KOPT-K1 (cell line): ENCODE measurements around the gene WIPF3.
"Not testable (repeated sequence)": the region's sequence is repeated elsewhere in the genome, so short reads cannot be mapped to it uniquely, and the experiment has no call there.

Source experiments
- H3K27ac ChIP-seq: fragments of 200-600 bp; sonication (generic); 2 replicates; pipeline ENCODE4 v1.5.1; 2016; ENCODE audit warnings: antibody characterized with exemption, mild to moderate bottlenecking, low read depth, low read length; ENCODE audit not compliant: poor library complexity, severe bottlenecking
- H3K36me3 ChIP-seq: fragments of 200-600 bp; sonication (generic); 2 replicates; pipeline ENCODE4 v1.5.1; 2017; ENCODE audit warnings: antibody characterized with exemption, mild to moderate bottlenecking, low read length, moderate library complexity; ENCODE audit not compliant: insufficient read depth
- H3K9me3 ChIP-seq: fragments of 200-600 bp; sonication (generic); 2 replicates; pipeline ENCODE4 v1.5.1; 2017; ENCODE audit warnings: antibody characterized with exemption, low read length, mild to moderate bottlenecking; ENCODE audit not compliant: insufficient read depth, poor library complexity, severe bottlenecking

WIPF3 gene

DNA sequence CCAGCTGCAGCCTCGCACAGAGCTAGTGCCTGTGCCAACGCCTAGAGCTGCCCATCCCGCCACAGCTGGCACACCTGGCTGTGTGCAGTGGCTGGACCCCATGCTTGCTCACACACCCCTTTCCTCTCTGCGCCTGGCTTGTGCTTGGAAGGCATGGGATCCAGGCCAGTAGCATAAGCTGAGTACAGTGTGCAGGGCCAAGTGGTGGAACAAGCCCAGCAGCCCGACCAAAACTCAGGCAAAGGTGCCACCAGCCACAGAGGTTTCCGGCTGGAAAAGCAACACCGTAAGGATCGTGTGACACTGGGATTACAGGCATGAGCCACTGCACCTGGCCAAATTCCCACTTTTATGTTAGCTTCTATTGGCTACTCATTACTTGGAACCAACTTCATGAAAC is 144.9 kb downstream of the WIPF3 start:
- Histone ChIP-seq H3K9me3 (peaks cover 27% of the 10 kb centered on the region), H3K27ac (no peak overlapping the region), H3K36me3 (no peaks in the 10 kb centered on the region)

DNA sequence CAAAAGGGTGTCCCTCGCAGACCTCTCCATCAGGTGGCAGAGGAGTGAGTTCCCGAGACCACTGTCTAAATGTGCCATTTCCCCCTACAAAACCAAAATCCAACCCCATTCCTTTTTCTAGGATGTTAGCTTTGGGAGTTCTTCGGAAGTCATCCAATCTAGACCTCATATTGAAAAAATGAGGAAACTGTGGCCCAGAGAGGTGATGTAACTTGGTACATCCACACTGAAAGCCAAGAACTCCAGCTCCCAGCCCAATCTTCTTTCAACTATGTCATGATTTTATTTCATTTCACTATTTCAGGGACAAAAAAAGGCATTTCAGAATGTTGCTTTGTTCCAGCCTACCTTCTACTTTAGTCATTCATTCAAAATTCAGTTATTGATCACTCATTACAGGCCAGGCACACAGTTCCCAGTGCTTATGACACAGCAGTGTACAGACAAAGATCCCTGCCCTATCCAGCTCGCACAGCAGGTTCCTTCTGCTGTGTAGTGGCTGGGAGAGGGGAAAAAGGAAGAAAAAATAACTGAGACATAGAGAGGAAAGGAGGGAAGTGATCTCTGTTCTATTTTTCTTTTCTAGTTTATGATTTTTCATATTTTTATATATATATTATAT is 147.5 kb downstream of the WIPF3 start:
- H3K9me3 ChIP-seq, result peaks cover 27% of the 10 kb centered on the region
- no peak overlapping the region for H3K27ac ChIP-seq
- H3K36me3 ChIP-seq, result no peaks in the 10 kb centered on the region

DNA sequence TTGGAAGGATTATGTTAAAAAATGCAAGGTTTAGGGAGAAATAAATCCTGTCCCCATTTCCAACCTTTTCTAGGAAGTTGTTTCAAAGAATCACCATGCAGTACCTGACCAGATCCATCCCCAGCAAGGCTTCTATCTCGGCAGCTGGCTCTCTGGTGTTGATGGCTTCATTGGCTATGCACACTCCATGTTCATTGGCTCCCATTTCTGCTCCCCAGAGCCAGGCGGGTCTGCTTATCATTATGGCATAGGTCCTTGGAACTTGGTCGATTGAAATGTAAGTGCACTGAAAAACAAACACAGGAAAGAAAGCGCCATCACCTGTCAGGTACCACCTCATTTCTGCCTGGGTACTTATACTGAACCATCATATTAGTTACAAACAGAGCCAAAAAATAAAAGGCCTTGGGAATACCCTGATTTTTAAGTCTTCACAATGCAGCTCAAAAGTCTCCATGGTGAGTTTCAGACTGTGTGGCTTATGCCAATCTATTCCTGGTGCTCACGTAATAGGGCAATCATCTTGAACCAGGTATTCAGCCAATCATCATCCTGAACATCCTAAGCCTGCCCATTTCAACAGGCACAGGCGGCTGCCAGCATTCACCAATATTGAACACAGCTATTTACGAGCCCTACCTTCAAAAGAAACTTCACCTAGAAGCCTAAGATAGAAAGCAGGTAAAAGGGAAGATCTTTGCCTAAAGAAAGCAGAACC is 148.9 kb downstream of the WIPF3 start:
- peaks cover 18% of the 10 kb centered on the region for H3K9me3 ChIP-seq
- no peaks in the 10 kb centered on the region for H3K36me3 ChIP-seq
- H3K27ac ChIP-seq, result no peak overlapping the region

DNA sequence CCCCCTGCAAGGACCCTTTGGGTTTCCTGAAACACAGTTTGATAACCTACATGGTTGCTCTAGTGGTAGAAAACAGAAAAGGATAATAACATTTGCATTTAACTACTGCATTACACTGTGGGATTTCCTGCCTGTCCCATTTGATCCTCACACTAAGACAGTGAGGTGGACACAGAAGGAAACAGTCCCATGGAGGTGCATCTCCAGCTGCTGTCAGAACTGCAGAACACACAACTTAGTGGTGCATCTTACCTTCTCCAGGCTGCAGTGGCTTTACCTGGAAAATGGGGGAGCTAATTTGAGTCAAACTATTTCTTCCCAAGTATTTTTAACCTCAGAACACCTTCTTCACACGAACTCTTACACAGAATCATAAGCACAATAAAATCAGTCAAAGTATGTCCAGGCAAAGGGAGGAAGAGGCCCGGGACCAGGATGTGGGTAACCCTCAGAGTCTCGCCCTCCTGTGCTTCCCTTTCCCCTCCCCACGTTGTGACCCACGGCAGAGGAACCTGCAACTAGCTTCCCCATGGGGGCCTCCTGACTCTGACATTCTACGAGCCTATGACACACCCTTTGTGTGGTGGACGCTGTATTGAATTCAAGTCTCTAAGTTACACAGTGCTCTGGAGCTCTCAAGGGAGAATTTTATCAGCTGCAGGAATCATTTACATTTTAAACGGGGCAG is 149.6 kb downstream of the WIPF3 start:
- no peak overlapping the region for H3K27ac ChIP-seq
- no peaks in the 10 kb centered on the region for H3K36me3 ChIP-seq
- peaks cover 10% of the 10 kb centered on the region for H3K9me3 ChIP-seq

DNA sequence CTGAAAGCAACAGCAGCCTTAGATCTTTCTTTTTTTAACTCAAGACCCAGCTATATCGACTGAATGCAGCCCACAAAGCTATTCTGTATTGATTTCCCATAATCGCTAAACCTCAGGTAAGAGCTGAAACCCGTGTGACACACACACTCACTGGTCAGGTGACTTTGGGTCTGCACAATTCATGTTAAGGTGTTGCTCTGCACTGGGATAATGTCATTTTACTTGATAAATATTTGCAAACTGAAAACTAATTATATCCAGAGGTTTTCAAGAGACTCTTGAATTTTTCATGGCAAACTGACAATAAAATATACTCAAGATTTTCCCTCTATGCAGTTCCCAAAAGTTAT is 150.2 kb downstream of the WIPF3 start:
- Histone ChIP-seq H3K9me3 (peaks cover 5% of the 10 kb centered on the region), H3K27ac (no peak overlapping the region), H3K36me3 (no peaks in the 10 kb centered on the region)

DNA sequence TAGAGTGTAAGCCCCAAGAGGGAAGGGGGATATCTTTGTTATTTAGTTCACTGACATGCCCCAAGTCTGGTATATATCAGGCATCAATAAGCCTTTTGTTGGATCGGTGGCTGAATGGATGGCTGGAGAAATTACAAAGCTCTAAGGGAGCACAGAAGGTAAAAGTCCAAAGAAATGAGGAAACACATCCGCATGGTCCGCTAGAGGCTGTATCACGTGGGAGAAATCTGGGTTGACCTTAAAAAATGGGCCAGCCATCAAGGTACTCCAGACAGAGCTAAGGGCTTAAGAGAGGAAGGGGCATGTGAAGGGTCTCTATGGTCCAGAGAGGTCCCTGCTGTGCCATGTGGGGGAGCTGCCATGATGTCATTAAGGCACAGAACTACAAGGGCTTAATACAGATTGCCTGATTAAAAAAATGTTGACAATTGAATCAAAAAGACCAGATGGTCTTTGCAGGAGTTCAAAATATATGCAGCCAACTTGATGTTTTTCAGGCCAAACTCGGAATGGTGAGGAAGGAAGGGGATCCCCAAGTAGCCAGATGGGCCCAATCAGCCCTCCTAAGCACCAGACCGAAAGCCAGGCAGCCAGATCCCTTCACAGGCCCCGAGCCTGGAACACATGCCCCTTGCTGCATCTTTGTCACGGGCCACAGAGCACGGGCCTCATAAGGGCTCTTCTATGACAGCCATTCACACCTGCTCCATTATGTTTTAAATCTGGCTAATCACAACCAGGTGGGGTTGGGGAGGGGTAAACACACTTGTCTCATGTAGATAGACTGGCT is 151.4 kb downstream of the WIPF3 start:
- no peaks in the 10 kb centered on the region for H3K9me3 ChIP-seq
- H3K36me3 ChIP-seq, result no peaks in the 10 kb centered on the region
- no peak overlapping the region for H3K27ac ChIP-seq

DNA sequence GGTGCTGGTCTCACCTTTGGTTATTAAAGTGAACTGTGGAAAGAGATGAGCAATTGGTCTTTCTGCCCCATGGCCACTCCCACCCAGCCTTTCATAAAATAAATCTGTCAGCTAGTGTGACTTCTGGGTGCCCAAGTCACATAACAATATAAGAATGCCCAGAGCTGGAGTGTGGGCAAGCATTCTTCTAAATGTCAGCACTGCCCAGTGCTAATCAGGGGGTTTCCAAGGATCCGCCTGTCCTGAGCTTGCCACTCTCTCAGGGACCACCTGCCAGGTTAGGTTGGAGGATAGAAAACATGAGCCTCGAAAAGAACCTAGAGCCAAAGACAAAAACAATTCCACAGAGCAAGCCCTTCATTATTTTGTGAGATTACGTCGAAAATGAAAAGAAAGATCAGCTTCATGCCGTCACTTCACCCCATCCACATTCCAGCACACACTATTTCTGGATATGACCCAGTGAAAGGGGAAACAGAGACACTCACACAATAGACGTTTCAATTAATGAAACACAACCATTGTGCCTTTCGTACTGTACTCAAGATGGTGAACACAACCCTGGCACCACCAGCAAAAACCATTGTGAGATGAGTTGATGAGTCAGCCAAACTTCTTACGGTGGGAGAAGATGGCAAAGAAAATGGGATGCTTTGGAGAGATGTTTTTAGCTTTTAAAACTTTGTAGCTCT is 152.5 kb downstream of the WIPF3 start:
- Histone ChIP-seq H3K36me3 (no peaks in the 10 kb centered on the region), H3K9me3 (no peaks in the 10 kb centered on the region), H3K27ac (no peak overlapping the region)

DNA sequence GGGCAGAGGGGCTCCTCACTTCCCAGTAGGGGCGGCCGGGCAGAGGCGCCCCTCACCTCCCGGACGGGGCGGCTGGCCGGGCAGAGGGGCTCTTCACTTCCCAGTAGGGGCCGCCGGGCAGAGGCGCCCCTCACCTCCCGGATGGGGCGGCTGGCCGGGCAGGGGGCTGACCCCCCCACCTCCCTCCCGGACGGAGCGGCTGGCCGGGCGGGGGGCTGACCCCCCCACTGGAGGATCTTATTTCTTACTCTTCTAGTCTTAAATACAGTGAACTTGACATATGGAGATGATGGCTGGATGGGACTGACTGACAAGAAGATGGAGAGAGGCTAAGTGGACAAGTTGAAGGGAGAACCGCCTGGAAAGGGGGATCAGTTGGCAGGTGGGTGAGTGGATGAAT is 155.3 kb downstream of the WIPF3 start:
- not testable (repeated sequence) for H3K9me3 ChIP-seq, H3K27ac ChIP-seq, H3K36me3 ChIP-seq

DNA sequence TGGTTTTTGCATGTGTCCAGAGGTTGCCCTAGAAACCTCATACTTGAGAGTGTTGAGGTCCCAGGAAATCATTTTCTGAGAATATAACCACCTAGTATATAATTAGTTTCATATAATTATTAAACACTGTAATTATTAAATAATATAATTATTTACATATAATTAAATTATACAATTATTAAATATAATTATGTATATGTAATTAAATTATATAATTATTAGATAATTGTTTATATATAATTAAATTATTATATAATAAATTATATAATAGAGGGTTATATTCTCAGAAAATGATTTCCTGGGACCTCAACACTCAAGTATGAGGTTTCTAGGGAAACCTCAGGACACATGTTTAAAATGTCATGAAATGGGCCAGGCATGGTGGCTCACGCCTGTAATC is 155.7 kb downstream of the WIPF3 start:
- H3K9me3 ChIP-seq, result no peaks in the 10 kb centered on the region
- H3K36me3 ChIP-seq, result no peaks in the 10 kb centered on the region
- no peak overlapping the region for H3K27ac ChIP-seq

DNA sequence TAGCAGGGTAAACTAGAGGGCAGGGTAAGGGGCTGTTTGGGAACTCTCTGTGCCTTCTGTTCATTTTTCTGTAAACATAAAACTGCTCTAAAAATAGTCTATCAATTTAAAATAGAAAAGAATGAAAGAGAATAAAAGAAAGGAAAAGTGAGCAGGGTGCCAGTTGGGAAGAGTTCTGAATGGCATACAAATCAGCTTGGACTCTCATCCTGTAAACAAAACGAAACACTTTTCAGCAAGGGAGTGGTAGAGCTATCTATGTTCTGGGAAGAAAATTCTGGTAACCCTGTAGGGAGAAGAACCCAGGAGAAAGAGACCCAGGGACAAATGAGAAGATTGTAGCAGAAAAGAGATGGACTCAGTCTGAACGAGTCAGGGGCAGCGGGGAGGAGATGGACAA is 158.7 kb downstream of the WIPF3 start:
- H3K36me3 ChIP-seq, result no peaks in the 10 kb centered on the region
- H3K9me3 ChIP-seq, result peaks cover 5% of the 10 kb centered on the region
- H3K27ac ChIP-seq, result no peak overlapping the region
